Small intestine (tissue), 7 donors: ENCODE data around the gene PRKCD. TPM values are rescaled to one million over a fixed set of nuclear protein-coding genes. Genes with fewer than 3 reads are reported as not detected.
A peak's percentile ranks its signal among the peaks of the same experiment; 100 is the strongest.

Experiments
- DNase-seq, 2 donors: peaks; one replicate each; pipeline versions ENCODE4 v3.0.0 to v3.0.0-alpha.2; 2013
- FAIRE-seq: peaks from 2 replicates; lab custom pipeline; 2012; peaks lifted over from hg19 to GRCh38; lab: Jason Lieb, UNC
- H3K27ac ChIP-seq, 3 donors: one replicate each; pipeline ENCODE4 v1.5.1; 2013; ENCODE audit warnings: low read length in 2 of 3, mild to moderate bottlenecking in 2 of 3, control low read depth in 1 of 3, inconsistent platforms in 1 of 3, low read depth in 1 of 3, moderate library complexity in 1 of 3
- H3K27me3 ChIP-seq, 3 donors: one replicate each; pipeline ENCODE4 v1.6.1; 2013; ENCODE audit warnings: low read length in 3 of 3, inconsistent platforms in 1 of 3; ENCODE audit not compliant: control insufficient read depth in 3 of 3, insufficient read depth in 3 of 3
- H3K36me3 ChIP-seq, 3 donors: one replicate each; pipeline ENCODE4 v1.6.1; 2013; ENCODE audit warnings: low read length in 3 of 3, inconsistent platforms in 1 of 3, low read depth in 1 of 3, mild to moderate bottlenecking in 1 of 3, moderate library complexity in 1 of 3; ENCODE audit not compliant: control insufficient read depth in 3 of 3, insufficient read depth in 2 of 3
- H3K4me1 ChIP-seq, 3 donors: one replicate each; pipeline ENCODE4 v1.6.1; 2013; ENCODE audit warnings: low read length in 2 of 3, inconsistent platforms in 1 of 3, low read depth in 1 of 3, mild to moderate bottlenecking in 1 of 3, moderate library complexity in 1 of 3; ENCODE audit not compliant: control insufficient read depth in 3 of 3, insufficient read depth in 2 of 3
- H3K4me3 ChIP-seq, 3 donors: one replicate each; pipeline ENCODE4 v1.5.1; 2013; ENCODE audit warnings: low read length in 3 of 3, control low read depth in 1 of 3, inconsistent platforms in 1 of 3, low read depth in 1 of 3, mild to moderate bottlenecking in 1 of 3, moderate library complexity in 1 of 3
- H3K9me3 ChIP-seq, 2 donors: one replicate each; pipeline ENCODE4 v1.6.1; 2013; ENCODE audit warnings: low read depth in 1 of 2, low read length in 1 of 2; ENCODE audit not compliant: control insufficient read depth in 2 of 2, insufficient read depth in 1 of 2
- whole genome bisulfite sequencing, 3 donors: extraction: QIAGEN DNeasy Blood & Tissue Kit; methylation state at CpG; one replicate each; pipeline ENCODE4 v1.1.7; 2013; 5-methylcytosine and 5-hydroxymethylcytosine counted together
- polyA plus RNA-seq, 4 donors: library from polyadenylated mRNA; stranded (reverse) in 3 of 4; unstranded in 1 of 4; fragments of 200-250 nt in 3 of 4; fragments of 120-200 nt in 1 of 4; gene quantifications; one replicate each; pipeline versions ENCODE4 v1.2.1 to v1.2.3, GENCODE V29; 2013
- donor health status: healthy with polysubstance abuse.
- donor health status: control.
- donor health status: control.
- donor health status: Bipolar disorder and iron deficiency.
- donor health status: healthy.

Gene PRKCD
- polyA plus RNA-seq, 4 donors = 28.9 to 150 (median 67.2) TPM

- no peak for DNase-seq
- 86 to 92% (median 89%) methylated on average over 20 of the region's 20 CpGs for WGBS, 3 donors
These were observed 21.9 kb downstream of the PRKCD start for GRCh38 chr3:53182764-53183355.

GRCh38 chr3:53183514-53183913 is 22.5 kb downstream of the PRKCD start:
- no peak for FAIRE-seq
- no peak overlapping the region for H3K4me3 ChIP-seq
- no peaks in the 10 kb centered on the region for H3K27me3 ChIP-seq
- DNase-seq = no peak
- H3K4me1 ChIP-seq = peaks cover 0 to 10% (median 2%) of the 10 kb centered on the region in 3 donors
- 96 to 98% (median 96%) methylated on average over 9 of the region's 9 CpGs for WGBS, 3 donors
- peaks cover 27 to 89% (median 53%) of the 10 kb centered on the region in 3 donors for H3K36me3 ChIP-seq
- H3K27ac ChIP-seq = no peak overlapping the region
- H3K9me3 ChIP-seq = no peaks in the 10 kb centered on the region

More at GRCh38 chr3:53182764-53183355, 21.9 kb downstream of the PRKCD start:
- FAIRE-seq = no peak
- peaks cover 26 to 91% (median 54%) of the 10 kb centered on the region in 3 donors for H3K36me3 ChIP-seq
- no peaks in the 10 kb centered on the region for H3K9me3 ChIP-seq
- no peaks in the 10 kb centered on the region for H3K27me3 ChIP-seq
- no peak overlapping the region for H3K27ac ChIP-seq
- H3K4me1 ChIP-seq = peaks cover 0 to 7% (median 2%) of the 10 kb centered on the region in 3 donors
- no peak overlapping the region for H3K4me3 ChIP-seq

GRCh38 chr3:53184701-53185100 is 23.7 kb downstream of the PRKCD start:
- 91 to 94% (median 93%) methylated on average over 7 of the region's 7 CpGs for WGBS, 3 donors
- H3K9me3 ChIP-seq = no peaks in the 10 kb centered on the region
- H3K4me3 ChIP-seq = no peak overlapping the region
- no peak for DNase-seq
- H3K4me1 ChIP-seq = peaks cover 0 to 15% (median 2%) of the 10 kb centered on the region in 3 donors
- FAIRE-seq = no peak
- no peaks in the 10 kb centered on the region for H3K27me3 ChIP-seq
- peaks cover 34 to 89% (median 52%) of the 10 kb centered on the region in 3 donors for H3K36me3 ChIP-seq
- H3K27ac ChIP-seq = no peak overlapping the region

- peaks cover 0 to 15% (median 2%) of the 10 kb centered on the region in 3 donors for H3K4me1 ChIP-seq
- no peaks in the 10 kb centered on the region for H3K27me3 ChIP-seq
- FAIRE-seq = no peak
- WGBS, 3 donors = 93 to 94% (median 93%) methylated on average over 19 to 20 of the region's 20 CpGs
- H3K27ac ChIP-seq = no peak overlapping the region
- DNase-seq = no peak
- H3K9me3 ChIP-seq = no peaks in the 10 kb centered on the region
- no peak overlapping the region for H3K4me3 ChIP-seq
- peaks cover 34 to 89% (median 53%) of the 10 kb centered on the region in 3 donors for H3K36me3 ChIP-seq
These were observed 24.9 kb downstream of the PRKCD start for GRCh38 chr3:53185761-53186465.

- 92 to 99% (median 96%) methylated on average over 9 of the region's 9 CpGs for WGBS, 3 donors
- H3K4me1 ChIP-seq = peaks cover 0 to 15% (median 2%) of the 10 kb centered on the region in 3 donors
- DNase-seq (no peak), FAIRE-seq (no peak)
- H3K36me3 ChIP-seq = peaks cover 33 to 84% (median 47%) of the 10 kb centered on the region in 3 donors
- H3K27me3 ChIP-seq = no peaks in the 10 kb centered on the region
- H3K27ac ChIP-seq = no peak overlapping the region
- no peaks in the 10 kb centered on the region for H3K9me3 ChIP-seq
- H3K4me3 ChIP-seq = no peak overlapping the region
These were observed 25.7 kb downstream of the PRKCD start for GRCh38 chr3:53186726-53187125.

- Histone ChIP-seq H3K36me3 (peaks cover 29 to 83% (median 46%) of the 10 kb centered on the region in 3 donors), H3K27ac (peak overlapping the region in 1 of 3 donors; percentile 48), H3K4me3 (no peak overlapping the region), H3K27me3 (no peaks in the 10 kb centered on the region), H3K9me3 (no peaks in the 10 kb centered on the region), H3K4me1 (peaks cover 0 to 15% (median 2%) of the 10 kb centered on the region in 3 donors)
- FAIRE-seq (no peak), DNase-seq (no peak)
- WGBS, 3 donors = 86 to 91% (median 90%) methylated on average over 4 of the region's 4 CpGs
These were observed 26.4 kb downstream of the PRKCD start for GRCh38 chr3:53187430-53187829.

- peaks cover 21 to 81% (median 45%) of the 10 kb centered on the region in 3 donors for H3K36me3 ChIP-seq
These were observed 27.2 kb downstream of the PRKCD start for GRCh38 chr3:53188136-53188685.

GRCh38 chr3:53188720-53189119 is 27.7 kb downstream of the PRKCD start:
- Histone ChIP-seq H3K9me3 (no peaks in the 10 kb centered on the region), H3K4me3 (no peak overlapping the region), H3K27me3 (no peaks in the 10 kb centered on the region), H3K36me3 (peaks cover 17 to 80% (median 42%) of the 10 kb centered on the region in 3 donors), H3K27ac (peak overlapping the region; percentile 37 to 82 (median 45)), H3K4me1 (peaks cover 0 to 15% (median 2%) of the 10 kb centered on the region in 3 donors)
- 94 to 96% (median 95%) methylated on average over 13 of the region's 13 CpGs for WGBS, 3 donors
- FAIRE-seq (no peak), DNase-seq (no peak)

More at GRCh38 chr3:53188136-53188685, 27.2 kb downstream of the PRKCD start:
- no peak overlapping the region for H3K4me3 ChIP-seq
- H3K27me3 ChIP-seq = no peaks in the 10 kb centered on the region
- WGBS, 3 donors = 49 to 72% (median 61%) methylated on average over 4 to 5 of the region's 5 CpGs
- peak; percentile 84 to 89 for DNase-seq
- no peaks in the 10 kb centered on the region for H3K9me3 ChIP-seq
- H3K27ac ChIP-seq = peak overlapping the region; percentile 37 to 82 (median 45)
- H3K4me1 ChIP-seq = peaks cover 0 to 15% (median 2%) of the 10 kb centered on the region in 3 donors
- FAIRE-seq = no peak
